GM18498 (cell line): ENCODE results near the gene WDR45.
"Not testable (repeated sequence)": the region's sequence is repeated elsewhere in the genome, so short reads cannot be mapped to it uniquely, and the experiment has no call there.

Source experiments
- ATAC-seq: cut with Tn5 transposase; IDR thresholded peaks from one replicate; pipeline ENCODE4 v1.9.1; 2021; ENCODE audit warnings: mild to moderate bottlenecking, moderate library complexity; ENCODE audit not compliant: unreplicated experiment

WDR45 gene

GRCh38 chrX:49079489-49080428, at the start of gene WDR45:
WDR45 (minus strand) TSS chrX:49079887; CDS start chrX:49078095, 1,792 bp downstream.
- peak; percentile 83 for ATAC-seq

GRCh38 chrX:49129427-49129826, 49.7 kb upstream of the WDR45 start:
- ATAC-seq, result no peak

- not testable (repeated sequence) for ATAC-seq
Measured at GRCh38 chrX:49127742-49128258, 48.1 kb upstream of the WDR45 start.

- ATAC-seq, result no peak
Measured at GRCh38 chrX:49122499-49122898, 42.8 kb upstream of the WDR45 start.

GRCh38 chrX:49120091-49120490, 40.4 kb upstream of the WDR45 start:
- ATAC-seq, result no peak

- ATAC-seq, result no peak
Measured at GRCh38 chrX:49117581-49117980, 37.9 kb upstream of the WDR45 start.

GRCh38 chrX:49116716-49117115, 37.0 kb upstream of the WDR45 start:
- ATAC-seq, result no peak

GRCh38 chrX:49116076-49116475, 36.4 kb upstream of the WDR45 start:
- ATAC-seq, result no peak

GRCh38 chrX:49111791-49112190, 32.1 kb upstream of the WDR45 start:
- no peak for ATAC-seq

- ATAC-seq, result no peak
Measured at GRCh38 chrX:49110417-49110816, 30.7 kb upstream of the WDR45 start.

GRCh38 chrX:49108641-49109040, 29.0 kb upstream of the WDR45 start:
- no peak for ATAC-seq

- ATAC-seq, result no peak
Measured at GRCh38 chrX:49106930-49107329, 27.2 kb upstream of the WDR45 start.

GRCh38 chrX:49106296-49106695, 26.6 kb upstream of the WDR45 start:
- no peak for ATAC-seq

GRCh38 chrX:49103637-49104036, 23.9 kb upstream of the WDR45 start:
- ATAC-seq, result no peak

- ATAC-seq, result no peak
Measured at GRCh38 chrX:49102190-49102589, 22.5 kb upstream of the WDR45 start.

- no peak for ATAC-seq
Measured at GRCh38 chrX:49101629-49101984, 21.9 kb upstream of the WDR45 start.

- ATAC-seq, result peak; percentile 95
Measured at GRCh38 chrX:49100704-49101628, 21.3 kb upstream of the WDR45 start.

GRCh38 chrX:49096419-49096818, 16.7 kb upstream of the WDR45 start:
- ATAC-seq, result no peak

- ATAC-seq, result no peak
Measured at GRCh38 chrX:49089553-49089952, 9.9 kb upstream of the WDR45 start.

GRCh38 chrX:49082271-49082871, 2.7 kb upstream of the WDR45 start:
- no peak for ATAC-seq

- no peak for ATAC-seq
Measured at GRCh38 chrX:49077941-49078340, 1.7 kb downstream of the WDR45 start.
